Non-pigmented ciliary epithelial cell (primary cell): ENCODE measurements around the gene NOX5.

Experiments
- DNase-seq: peaks from one replicate; pipeline ENCODE4 v3.0.0-alpha.2; 2010; ENCODE audit warnings: low read depth

Gene NOX5

DNA sequence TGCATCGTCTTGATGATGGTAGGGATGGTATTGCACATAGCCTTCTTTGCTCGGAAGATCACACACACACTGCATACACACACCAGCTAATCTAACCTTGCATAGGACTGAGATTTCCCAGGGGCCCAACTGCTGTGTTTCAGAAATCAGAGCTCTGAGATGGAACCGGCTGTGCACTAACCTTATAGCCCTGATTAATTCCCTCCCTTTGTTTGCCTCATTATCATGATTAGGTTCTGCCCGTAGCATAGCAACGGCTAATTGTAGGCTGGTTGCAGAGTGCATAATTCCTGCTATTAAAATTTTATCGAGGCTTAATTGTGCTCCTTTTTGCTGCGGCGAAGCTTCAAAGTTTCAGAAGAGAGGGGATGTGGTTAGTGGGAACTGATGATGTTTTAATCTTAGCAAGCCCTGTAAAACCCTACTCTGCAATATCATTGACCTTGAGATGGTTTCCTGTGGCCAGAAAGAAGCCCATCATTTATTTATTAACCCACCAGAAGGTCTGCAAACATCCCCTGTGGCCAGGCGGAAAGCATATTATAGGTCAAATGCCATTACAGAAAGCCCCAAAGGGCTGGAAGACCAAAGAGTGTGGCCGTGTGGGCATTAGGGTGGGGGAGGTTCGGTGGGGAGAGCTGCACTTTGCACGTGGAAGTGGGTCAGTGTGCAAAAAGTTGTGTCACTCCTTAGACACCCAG lies 89.7 kb downstream of the NOX5 start:
- no peak for DNase-seq

DNA sequence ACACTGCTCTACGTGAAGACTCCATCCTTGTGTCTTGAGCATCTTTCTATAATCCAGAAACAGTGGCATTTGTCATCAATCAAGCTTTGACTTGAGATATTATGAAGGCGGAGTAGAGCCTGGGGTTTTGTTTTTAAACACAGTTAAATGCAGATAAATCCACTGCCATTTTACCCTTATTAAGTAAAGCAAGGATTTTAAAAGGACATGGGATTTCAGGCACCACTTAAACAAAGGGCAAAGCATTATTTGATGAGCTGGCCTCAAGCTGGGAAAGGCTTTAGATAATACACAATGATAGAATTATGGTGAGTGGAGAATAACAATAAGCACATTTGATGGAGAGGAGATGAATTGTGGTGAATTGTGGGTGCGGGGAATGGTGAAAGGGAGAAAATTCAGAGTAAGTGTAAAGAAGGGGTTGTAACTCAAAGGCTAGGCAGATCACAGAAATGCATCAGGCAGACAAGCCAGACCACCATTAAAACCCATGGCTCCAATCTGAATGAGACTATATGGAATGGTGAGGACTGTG lies 91.0 kb downstream of the NOX5 start:
- DNase-seq = no peak

DNA sequence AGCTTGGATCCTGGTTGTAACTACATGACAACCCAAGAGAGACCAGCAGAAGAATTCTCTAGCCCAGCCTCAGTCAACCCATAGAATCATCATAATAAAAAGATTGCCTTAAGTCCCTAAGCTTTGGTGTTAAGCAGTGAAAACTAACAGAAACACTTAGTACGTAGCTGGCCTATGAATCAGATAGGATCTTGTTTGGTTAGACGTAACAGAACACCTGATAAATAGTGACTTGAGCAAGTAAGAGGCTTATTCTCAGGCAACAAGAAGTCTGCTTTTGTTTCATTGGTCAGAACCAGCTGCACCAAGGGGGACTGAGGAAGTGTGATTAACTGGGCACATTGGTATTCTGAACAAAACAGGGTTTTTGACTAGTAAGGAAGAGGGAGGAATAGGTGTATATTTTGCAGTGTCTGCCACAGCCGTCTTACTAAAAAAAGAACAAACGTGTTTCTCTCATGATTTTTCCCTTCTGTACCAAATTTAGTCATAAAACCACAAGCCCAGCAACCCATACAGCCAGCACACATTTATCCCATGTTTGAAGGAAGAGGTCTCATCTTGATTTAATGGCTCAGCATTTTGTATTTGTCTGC lies 92.6 kb downstream of the NOX5 start:
- no peak for DNase-seq
